Erythroblast (primary cell): Measurements from ENCODE around the gene PPP1R14C.

Experiments
- GATA1 ChIP-seq: IDR thresholded peaks from 2 replicates; pipeline ENCODE4 v1.6.1; 2011; ENCODE audit warnings: low read depth, mild to moderate bottlenecking, control low read depth, low read length, moderate library complexity
- POLR2A ChIP-seq: IDR thresholded peaks from 2 replicates; pipeline ENCODE4 v1.6.1; 2011; ENCODE audit warnings: mild to moderate bottlenecking, low read length

GRCh38 chr6:150255840-150256239 lies 113.0 kb downstream of the PPP1R14C start:
- TF ChIP-seq POLR2A, result no peak
- TF ChIP-seq GATA1, result no peak
